Naive thymus-derived CD4-positive, alpha-beta T cell (primary cell): ENCODE measurements around the gene SMARCC1. TPM values are rescaled to one million over a fixed set of nuclear protein-coding genes. Genes with fewer than 3 reads are reported as not detected.

Experiments
- ATAC-seq: fragments of 150-1000 bp; cut with Tn5 transposase; 2 replicates; pipeline ENCODE4 v1.10.0; 2021; ENCODE audit warnings: mild to moderate bottlenecking, moderate library complexity
- CTCF ChIA-PET: fragments of 350-600 bp; sonication (Branson Sonifier 250); formaldehyde crosslinking; loops from one replicate; lab custom pipeline; 2021; ENCODE audit warnings: antibody characterized with exemption; lab: Charles Lee
- POLR2A ChIA-PET: fragments of 350-600 bp; sonication (Branson Sonifier 250); formaldehyde crosslinking; loops from one replicate; lab custom pipeline; 2021; ENCODE audit warnings: antibody characterized with exemption, inconsistent platforms; lab: Charles Lee
- DNase-seq, 9 donors: peaks; one replicate each; pipeline versions ENCODE4 v3.0.0 to v3.0.0-alpha.2; 2020 to 2022; ENCODE audit warnings: mixed read lengths in 1 of 9
- H3K27ac ChIP-seq: one replicate; pipeline ENCODE4 v1.7.0; 2013; ENCODE audit warnings: mild to moderate bottlenecking, low read depth, low read length, moderate library complexity
- H3K27me3 ChIP-seq, 2 donors: one replicate each; pipeline ENCODE4 v1.7.0; 2013; ENCODE audit warnings: low read length in 2 of 2, mild to moderate bottlenecking in 2 of 2, moderate library complexity in 2 of 2; ENCODE audit not compliant: control insufficient read depth in 2 of 2, insufficient read depth in 2 of 2
- H3K36me3 ChIP-seq, 3 experiments: 1 replicate in 2 of 3; 2 replicates in 1 of 3; pipeline ENCODE4 v1.7.0; 2013; ENCODE audit warnings: low read length in 3 of 3, mild to moderate bottlenecking in 3 of 3, moderate library complexity in 1 of 3; ENCODE audit not compliant: insufficient read depth in 3 of 3, control insufficient read depth in 2 of 3
- H3K4me1 ChIP-seq, 2 donors: one replicate each; pipeline ENCODE4 v1.7.0; 2013; ENCODE audit warnings: low read length in 2 of 2, mild to moderate bottlenecking in 2 of 2, moderate library complexity in 1 of 2; ENCODE audit not compliant: control insufficient read depth in 2 of 2, insufficient read depth in 2 of 2
- H3K4me3 ChIP-seq: 2 replicates; pipeline ENCODE4 v1.7.0; 2013; ENCODE audit warnings: mild to moderate bottlenecking, low read length
- H3K9me3 ChIP-seq, 3 experiments: 1 replicate in 2 of 3; 2 replicates in 1 of 3; pipeline ENCODE4 v1.7.0; 2013; ENCODE audit warnings: low read length in 3 of 3; ENCODE audit not compliant: control insufficient read depth in 2 of 3
- H3K27ac Mint-ChIP-seq, 9 donors: one replicate each; pipeline ENCODE4 v1.8.0; 2020 to 2022; ENCODE audit warnings: mixed read lengths in 9 of 9, mild to moderate bottlenecking in 8 of 9, moderate library complexity in 5 of 9, inconsistent platforms in 2 of 9
- H3K27me3 Mint-ChIP-seq, 5 donors: one replicate each; pipeline ENCODE4 v1.8.0; 2021 to 2022; ENCODE audit warnings: mixed read lengths in 5 of 5, mild to moderate bottlenecking in 1 of 5
- H3K36me3 Mint-ChIP-seq, 5 donors: one replicate each; pipeline ENCODE4 v1.8.0; 2020 to 2022; ENCODE audit warnings: mixed read lengths in 5 of 5, mild to moderate bottlenecking in 3 of 5, inconsistent platforms in 1 of 5
- H3K4me1 Mint-ChIP-seq, 7 donors: one replicate each; pipeline ENCODE4 v1.8.0; 2020 to 2022; ENCODE audit warnings: mixed read lengths in 7 of 7, mild to moderate bottlenecking in 3 of 7, inconsistent platforms in 1 of 7
- H3K4me3 Mint-ChIP-seq, 10 donors: one replicate each; pipeline ENCODE4 v1.8.0; 2020 to 2022; ENCODE audit warnings: mild to moderate bottlenecking in 10 of 10, mixed read lengths in 10 of 10, moderate library complexity in 6 of 10, inconsistent platforms in 2 of 10
- H3K9me3 Mint-ChIP-seq, 11 donors: one replicate each; pipeline ENCODE4 v1.8.0; 2020 to 2022; ENCODE audit warnings: mixed read lengths in 11 of 11, mild to moderate bottlenecking in 4 of 11, inconsistent platforms in 1 of 11, moderate library complexity in 1 of 11
- intact Hi-C, 2 donors: fragments of 100-400 bp; cut with micrococcal nuclease; formaldehyde crosslinking; loops; one replicate each; pipeline ENCODE4 v1.15.1; 2023
- polyA plus RNA-seq, 2 donors: library from polyadenylated mRNA; unstranded; fragments of 300-500 nt; fragmentation: Illumina TruSeq; gene quantifications; one replicate each; pipeline ENCODE4 v1.2.3, GENCODE V29; 2021
- total RNA-seq, 6 experiments: library from RNA in 5 of 6; stranded (reverse) in 5 of 6; gene quantifications; 1 replicate in 5 of 6; 2 replicates in 1 of 6; pipeline ENCODE4 v1.2.3 and lab custom pipeline; 2021 to 2026

Gene SMARCC1
- total and polyA plus RNA-seq, 7 experiments from 2014 or later: 54.0 to 125 (median 98.6) TPM

- Histone ChIP-seq H3K27ac (peak overlapping the region; percentile 99), H3K9me3 (no peaks in the 10 kb centered on the region), H3K27me3 (no peaks in the 10 kb centered on the region), H3K4me1 (peaks cover 18 to 21% of the 10 kb centered on the region in 2 donors), H3K36me3 (no peaks in the 10 kb centered on the region), H3K4me3 (peak overlapping the region; percentile 65)
- H3K9me3 Mint-ChIP-seq: peaks cover 0 to 3% (median 0%) of the 10 kb centered on the region in 11 donors
- intact Hi-C loops: loop anchor here (1.0 to 10.0 kb wide), 14 partner anchors 8 to 1631 kb away; partner anchors contain the start of genes SCAP (in 2 of the 2), CCDC12 (in 1 of the 2), CSPG5 (in 1 of the 2) and ELP6 (in 1 of the 2)
- ATAC-seq (peak; percentile 64), DNase-seq (peak in 6 of 9 donors; percentile 7 to 85 (median 62))
- peaks cover 18 to 38% (median 28%) of the 10 kb centered on the region in 7 donors for H3K4me1 Mint-ChIP-seq
- H3K27me3 Mint-ChIP-seq: peaks cover 0 to 3% (median 0%) of the 10 kb centered on the region in 5 donors
- H3K27ac Mint-ChIP-seq: peak overlapping the region; percentile 76 to 99 (median 96)
- ChIA-PET CTCF (interaction anchor here (0.6 to 1.6 kb wide), 3 partner anchors 10 to 259 kb away, joined by 3 to 6 read pairs (median 3); no protein-coding TSS in a partner anchor), POLR2A (interaction anchor here (0.8 to 1.5 kb wide), 9 partner anchors 10 to 305 kb away, joined by 3 to 6 read pairs (median 4); partner anchors contain the start of gene SCAP)
- peak overlapping the region; percentile 87 to 98 (median 93) for H3K4me3 Mint-ChIP-seq
- H3K36me3 Mint-ChIP-seq: peaks cover 0 to 4% (median 0%) of the 10 kb centered on the region in 5 donors
These were observed 680 bp downstream of the SMARCC1 start for GRCh38 chr3:47780741-47781684.

GRCh38 chr3:47778746-47779145, 2.9 kb downstream of the SMARCC1 start:
- ChIA-PET CTCF (no interaction called here), POLR2A (no interaction called here)
- peaks cover 22 to 55% (median 38%) of the 10 kb centered on the region in 7 donors for H3K4me1 Mint-ChIP-seq
- peaks cover 0 to 3% (median 0%) of the 10 kb centered on the region in 11 donors for H3K9me3 Mint-ChIP-seq
- no peaks in the 10 kb centered on the region for H3K9me3 ChIP-seq
- H3K4me3 Mint-ChIP-seq: peak overlapping the region in 2 of 10 donors; percentile 44 to 68
- H3K36me3 ChIP-seq: no peaks in the 10 kb centered on the region
- peaks cover 0 to 3% (median 0%) of the 10 kb centered on the region in 5 donors for H3K27me3 Mint-ChIP-seq
- ATAC-seq (no peak), DNase-seq (no peak)
- H3K27me3 ChIP-seq: no peaks in the 10 kb centered on the region
- intact Hi-C loops: no loop called here
- peaks cover 18 to 21% of the 10 kb centered on the region in 2 donors for H3K4me1 ChIP-seq
- no peak overlapping the region for H3K4me3 ChIP-seq
- peaks cover 0 to 6% (median 4%) of the 10 kb centered on the region in 5 donors for H3K36me3 Mint-ChIP-seq
- H3K27ac ChIP-seq: no peak overlapping the region
- no peak overlapping the region for H3K27ac Mint-ChIP-seq

DNA sequence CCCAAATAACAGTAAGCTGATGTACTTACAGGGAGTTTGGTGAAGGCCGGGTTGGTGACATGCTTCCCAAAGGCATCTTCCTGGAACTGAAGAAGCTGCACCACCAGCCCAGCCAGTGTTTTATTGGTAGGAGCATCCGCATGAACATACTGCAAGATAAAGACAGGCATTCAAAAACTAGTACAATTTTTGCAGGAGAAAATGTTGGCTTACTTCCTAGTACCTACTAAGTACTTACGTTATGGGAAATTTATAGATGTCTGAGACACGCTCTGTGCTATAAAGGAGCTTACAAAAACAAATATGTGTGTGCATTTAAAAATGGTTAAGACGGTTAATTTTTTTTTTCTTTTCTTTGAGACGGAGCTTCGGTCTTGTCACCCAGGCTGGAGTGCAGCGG, 8.9 kb downstream of the SMARCC1 start:
- no peaks in the 10 kb centered on the region for H3K27me3 ChIP-seq
- H3K27me3 Mint-ChIP-seq: no peaks in the 10 kb centered on the region
- no peak overlapping the region for H3K4me3 ChIP-seq
- peaks cover 9 to 44% (median 27%) of the 10 kb centered on the region in 7 donors for H3K4me1 Mint-ChIP-seq
- DNase-seq (no peak), ATAC-seq (no peak)
- peaks cover 4 to 24% (median 8%) of the 10 kb centered on the region in 5 donors for H3K36me3 Mint-ChIP-seq
- H3K9me3 ChIP-seq: no peaks in the 10 kb centered on the region
- ChIA-PET POLR2A (interaction anchor here (0.7 to 0.9 kb wide), 2 partner anchors 9 to 264 kb away, joined by 3 to 4 read pairs; no protein-coding TSS in a partner anchor), CTCF (no interaction called here)
- H3K27ac Mint-ChIP-seq: peak overlapping the region in 1 of 9 donors; percentile 2
- H3K4me1 ChIP-seq: no peaks in the 10 kb centered on the region
- no peak overlapping the region for H3K4me3 Mint-ChIP-seq
- intact Hi-C loops: no loop called here
- no peak overlapping the region for H3K27ac ChIP-seq
- no peaks in the 10 kb centered on the region for H3K9me3 Mint-ChIP-seq
- peaks cover 0 to 15% (median 0%) of the 10 kb centered on the region in 3 experiments for H3K36me3 ChIP-seq

DNA sequence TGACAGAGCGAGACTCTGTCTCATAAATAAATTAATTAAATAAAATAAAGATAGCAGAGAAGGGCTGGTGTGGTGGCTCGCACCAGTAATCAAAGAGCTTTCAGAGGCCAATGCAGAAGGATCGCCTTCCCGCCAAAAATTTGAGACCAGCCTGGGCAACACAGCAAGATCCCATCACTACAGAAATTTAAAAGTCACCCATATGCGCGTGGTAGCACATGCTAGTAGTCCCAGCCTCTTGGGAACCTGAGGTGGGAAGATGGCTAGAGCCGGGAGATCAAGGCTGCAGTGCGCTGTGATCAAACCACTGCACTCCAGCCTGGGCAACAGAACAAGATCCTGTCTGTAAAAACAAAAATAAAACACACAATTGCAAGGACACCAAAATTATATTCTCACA, 9.6 kb downstream of the SMARCC1 start:
- no peaks in the 10 kb centered on the region for H3K4me1 ChIP-seq
- H3K27me3 Mint-ChIP-seq: no peaks in the 10 kb centered on the region
- ChIA-PET POLR2A (no interaction called here), CTCF (no interaction called here)
- ATAC-seq (no peak), DNase-seq (no peak)
- peaks cover 4 to 24% (median 8%) of the 10 kb centered on the region in 5 donors for H3K36me3 Mint-ChIP-seq
- peaks cover 0 to 15% (median 0%) of the 10 kb centered on the region in 3 experiments for H3K36me3 ChIP-seq
- no peak overlapping the region for H3K4me3 ChIP-seq
- no peaks in the 10 kb centered on the region for H3K27me3 ChIP-seq
- no peak overlapping the region for H3K27ac ChIP-seq
- no peak overlapping the region for H3K27ac Mint-ChIP-seq
- no peaks in the 10 kb centered on the region for H3K9me3 Mint-ChIP-seq
- no peaks in the 10 kb centered on the region for H3K9me3 ChIP-seq
- intact Hi-C loops: no loop called here
- no peak overlapping the region for H3K4me3 Mint-ChIP-seq
- H3K4me1 Mint-ChIP-seq: peaks cover 9 to 44% (median 27%) of the 10 kb centered on the region in 7 donors

GRCh38 chr3:47766186-47766585, 15.5 kb downstream of the SMARCC1 start:
- Histone ChIP-seq H3K36me3 (peaks cover 0 to 14% (median 5%) of the 10 kb centered on the region in 3 experiments), H3K27me3 (no peaks in the 10 kb centered on the region), H3K27ac (no peak overlapping the region), H3K9me3 (no peaks in the 10 kb centered on the region), H3K4me1 (no peaks in the 10 kb centered on the region), H3K4me3 (no peak overlapping the region)
- Mint-ChIP-seq H3K27ac (no peak overlapping the region), H3K9me3 (no peaks in the 10 kb centered on the region), H3K4me1 (peaks cover 0 to 26% (median 15%) of the 10 kb centered on the region in 7 donors), H3K4me3 (no peak overlapping the region), H3K36me3 (peaks cover 2 to 13% (median 8%) of the 10 kb centered on the region in 5 donors), H3K27me3 (no peaks in the 10 kb centered on the region)
- CTCF ChIA-PET: no interaction called here
- intact Hi-C loops: no loop called here
- ATAC-seq: no peak
- POLR2A ChIA-PET: no interaction called here
- DNase-seq: no peak

GRCh38 chr3:47762233-47762632, 19.5 kb downstream of the SMARCC1 start:
- peak overlapping the region in 8 of 9 donors; percentile 0 to 69 (median 22) for H3K27ac Mint-ChIP-seq

More at GRCh38 chr3:47762233-47762632, 19.5 kb downstream of the SMARCC1 start:
- Mint-ChIP-seq H3K9me3 (no peaks in the 10 kb centered on the region), H3K36me3 (peaks cover 0 to 8% (median 5%) of the 10 kb centered on the region in 5 donors), H3K27me3 (no peaks in the 10 kb centered on the region), H3K4me1 (peaks cover 0 to 14% (median 5%) of the 10 kb centered on the region in 7 donors), H3K4me3 (no peak overlapping the region)
- no peak overlapping the region for H3K27ac ChIP-seq
- H3K9me3 ChIP-seq: no peaks in the 10 kb centered on the region
- peaks cover 0 to 20% (median 5%) of the 10 kb centered on the region in 3 experiments for H3K36me3 ChIP-seq
- H3K27me3 ChIP-seq: no peaks in the 10 kb centered on the region
- POLR2A ChIA-PET: no interaction called here
- intact Hi-C loops: no loop called here
- no peaks in the 10 kb centered on the region for H3K4me1 ChIP-seq
- DNase-seq (no peak), ATAC-seq (no peak)
- CTCF ChIA-PET: no interaction called here
- H3K4me3 ChIP-seq: no peak overlapping the region
